ENCODE results near the gene AK3.
"Not testable (repeated sequence)": the region's sequence is repeated elsewhere in the genome, so short reads cannot be mapped to it uniquely, and the experiment has no call there.

AK3 gene

GRCh38 chr9:4740638-4741364 lies at the start of gene AK3:
Gene AK3 (minus strand): TSS chr9:4741202. CDS start chr9:4741087, 115 bp downstream.
- peak; percentile 82 for DNase-seq (ENCODE audit: low read depth)

GRCh38 chr9:4788703-4789102 lies 47.7 kb upstream of the AK3 start:
- DNase-seq (ENCODE audit: low read depth), result no peak

GRCh38 chr9:4787876-4788275 lies 46.9 kb upstream of the AK3 start:
- no peak for DNase-seq (ENCODE audit: low read depth)

GRCh38 chr9:4786599-4786998 lies 45.6 kb upstream of the AK3 start:
- DNase-seq (ENCODE audit: low read depth), result no peak

GRCh38 chr9:4784403-4784802 lies 43.4 kb upstream of the AK3 start:
- no peak for DNase-seq (ENCODE audit: low read depth)

- DNase-seq (ENCODE audit: low read depth), result not testable (repeated sequence)
Observed at GRCh38 chr9:4783191-4783590, 42.2 kb upstream of the AK3 start.

- no peak for DNase-seq (ENCODE audit: low read depth)
Observed at GRCh38 chr9:4781408-4781807, 40.4 kb upstream of the AK3 start.

GRCh38 chr9:4780651-4781050 lies 39.6 kb upstream of the AK3 start:
- no peak for DNase-seq (ENCODE audit: low read depth)

GRCh38 chr9:4774958-4775357 lies 34.0 kb upstream of the AK3 start:
- not testable (repeated sequence) for DNase-seq (ENCODE audit: low read depth)

- peak; percentile 70 for DNase-seq (ENCODE audit: low read depth)
Observed at GRCh38 chr9:4774209-4774608, 33.2 kb upstream of the AK3 start.

GRCh38 chr9:4771788-4772187 lies 30.8 kb upstream of the AK3 start:
- DNase-seq (ENCODE audit: low read depth), result no peak

GRCh38 chr9:4769321-4770080 lies 28.5 kb upstream of the AK3 start:
- peak; percentile 57 for DNase-seq (ENCODE audit: low read depth)

- DNase-seq (ENCODE audit: low read depth), result no peak
Observed at GRCh38 chr9:4768681-4769080, 27.7 kb upstream of the AK3 start.

GRCh38 chr9:4764033-4764432 lies 23.0 kb upstream of the AK3 start:
- DNase-seq (ENCODE audit: low read depth), result no peak

GRCh38 chr9:4762886-4763541 lies 22.0 kb upstream of the AK3 start:
- DNase-seq (ENCODE audit: low read depth), result peak; percentile 38

GRCh38 chr9:4762108-4762885 lies 21.3 kb upstream of the AK3 start:
- DNase-seq (ENCODE audit: low read depth), result peak; percentile 69

- DNase-seq (ENCODE audit: low read depth), result no peak
Observed at GRCh38 chr9:4760122-4760521, 19.1 kb upstream of the AK3 start.

- DNase-seq (ENCODE audit: low read depth), result no peak
Observed at GRCh38 chr9:4756420-4756819, 15.4 kb upstream of the AK3 start.

GRCh38 chr9:4755026-4755609 lies 14.1 kb upstream of the AK3 start:
- DNase-seq (ENCODE audit: low read depth), result no peak

- not testable (repeated sequence) for DNase-seq (ENCODE audit: low read depth)
Observed at GRCh38 chr9:4754530-4754929, 13.5 kb upstream of the AK3 start.

GRCh38 chr9:4750023-4750673 lies 9.1 kb upstream of the AK3 start:
- DNase-seq (ENCODE audit: low read depth), result peak; percentile 75

Data from amniotic epithelial cell (primary cell).